HepG2 (cell line): ENCODE results near the gene BCO2. TPM values are rescaled to one million over a fixed set of nuclear protein-coding genes. Genes with fewer than 3 reads are reported as not detected.
A peak's percentile ranks its signal among the peaks of the same experiment; 100 is the strongest.

Source experiments
- FOXK1 ChIP-seq: sonication (generic); formaldehyde crosslinking; IDR thresholded peaks from 2 replicates; pipeline ENCODE4 v1.4.0; 2020; ENCODE audit warnings: low read depth, missing genetic modification reagents, borderline replicate concordance
- HOXA3 ChIP-seq: sonication (generic); formaldehyde crosslinking; IDR thresholded peaks from 2 replicates; pipeline ENCODE4 v1.5.0; 2020; ENCODE audit warnings: missing genetic modification reagents
- IRF2 ChIP-seq: IDR thresholded peaks from 2 replicates; pipeline ENCODE4 v1.6.1; 2018; ENCODE audit warnings: missing genetic modification reagents, missing compliant biosample characterization
- MAFF ChIP-seq: IDR thresholded peaks from 2 replicates; pipeline ENCODE4 v1.6.1; 2011; ENCODE audit warnings: low read depth, low read length, improper control_type of control experiment
- NFIC ChIP-seq: IDR thresholded peaks from 2 replicates; pipeline ENCODE4 v1.6.1; 2012; ENCODE audit warnings: mild to moderate bottlenecking, low read length, inconsistent platforms
- SKI ChIP-seq: fragments of 450-650 bp; IDR thresholded peaks from one replicate; pipeline ENCODE4 v1.6.1; 2018; ENCODE audit warnings: mild to moderate bottlenecking; ENCODE audit not compliant: partially characterized antibody
- polyA plus RNA-seq, 8 experiments: library from polyadenylated mRNA; depleted of rRNA in 3 of 8; stranded (reverse) in 7 of 8; unstranded in 1 of 8; fragments of >200 nt; fragmentation: Illumina TruSeq in 4 of 8; extraction: Trizol in 4 of 8; gene quantifications; 2 replicates each; pipeline versions ENCODE4 v1.2.1 to v1.2.3, GENCODE V29; 2011 to 2016; ENCODE audit warnings: low read depth in 4 of 8, missing spikeins in 1 of 8, mixed read lengths in 1 of 8; ENCODE audit not compliant: insufficient read depth in 1 of 8
- total RNA-seq, 5 experiments: library from RNA; depleted of rRNA; stranded (reverse); fragments of >200 nt; fragmentation: Illumina TruSeq; extraction: Trizol; gene quantifications; 2 replicates each; pipeline ENCODE4 v1.2.3, GENCODE V29; 2016; ENCODE audit warnings: low read depth in 1 of 5
- TF ChIP-seq, protein P1 (sequence below): IDR thresholded peaks from 2 replicates; pipeline ENCODE4 v1.4.0; 2020; ENCODE audit warnings: mild to moderate bottlenecking, missing genetic modification reagents
- TF ChIP-seq, protein P2 (sequence below): sonication (generic); formaldehyde crosslinking; IDR thresholded peaks from 2 replicates; pipeline ENCODE4 v1.4.0; 2020; ENCODE audit warnings: missing genetic modification reagents
- TF ChIP-seq, protein P3 (sequence below): sonication (generic); IDR thresholded peaks from 2 replicates; pipeline ENCODE4 v1.6.1; 2016; ENCODE audit warnings: low read depth, borderline replicate concordance
- TF ChIP-seq, protein P4 (sequence below): sonication (generic); formaldehyde crosslinking; conservative IDR thresholded peaks from 2 replicates; pipeline ENCODE4 v1.4.0; 2020; ENCODE audit warnings: missing genetic modification reagents
- TF ChIP-seq, protein P5 (sequence below): IDR thresholded peaks from 2 replicates; pipeline ENCODE4 v1.6.1; 2016; ENCODE audit warnings: low read depth
- TF ChIP-seq, protein P6 (sequence below): IDR thresholded peaks from 2 replicates; pipeline ENCODE4 v1.6.1; 2016; ENCODE audit warnings: missing compliant biosample characterization, missing genetic modification reagents, borderline replicate concordance
- TF ChIP-seq, protein P7 (sequence below): sonication (generic); formaldehyde crosslinking; IDR thresholded peaks from 2 replicates; pipeline ENCODE4 v1.5.1; 2020; ENCODE audit warnings: mild to moderate bottlenecking, missing genetic modification reagents, borderline replicate concordance
- TF ChIP-seq, protein P8 (sequence below): sonication (generic); formaldehyde crosslinking; IDR thresholded peaks from 2 replicates; pipeline ENCODE4 v1.4.0; 2020; ENCODE audit warnings: missing genetic modification reagents

Gene BCO2
- total and polyA plus RNA-seq, 2 of the 13 experiments (the other 11 are each of a cell fraction or from before 2014, with no cell fraction given): 0.38 to 0.58 TPM

DNA sequence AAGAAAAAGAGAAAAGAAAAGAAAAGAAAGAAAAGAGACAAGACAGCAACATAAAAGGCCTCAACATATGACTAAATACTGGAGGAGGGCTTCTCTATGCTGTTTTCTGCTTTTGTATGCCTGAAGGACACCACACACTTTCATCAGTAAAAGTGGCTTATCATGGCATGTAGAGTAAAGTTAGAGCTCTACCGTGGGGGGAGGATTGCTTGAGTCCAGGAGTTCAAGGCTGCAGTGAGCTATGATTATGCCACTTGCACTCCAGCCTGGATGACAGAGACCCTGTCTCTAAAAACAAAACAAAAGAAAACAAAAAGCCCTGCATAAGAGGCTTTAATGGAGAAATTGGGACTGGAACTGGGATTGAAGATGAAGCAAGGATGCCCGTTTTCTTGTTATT is 56.6 kb downstream of the BCO2 start (continued):
- TF ChIP-seq, protein P1, sequence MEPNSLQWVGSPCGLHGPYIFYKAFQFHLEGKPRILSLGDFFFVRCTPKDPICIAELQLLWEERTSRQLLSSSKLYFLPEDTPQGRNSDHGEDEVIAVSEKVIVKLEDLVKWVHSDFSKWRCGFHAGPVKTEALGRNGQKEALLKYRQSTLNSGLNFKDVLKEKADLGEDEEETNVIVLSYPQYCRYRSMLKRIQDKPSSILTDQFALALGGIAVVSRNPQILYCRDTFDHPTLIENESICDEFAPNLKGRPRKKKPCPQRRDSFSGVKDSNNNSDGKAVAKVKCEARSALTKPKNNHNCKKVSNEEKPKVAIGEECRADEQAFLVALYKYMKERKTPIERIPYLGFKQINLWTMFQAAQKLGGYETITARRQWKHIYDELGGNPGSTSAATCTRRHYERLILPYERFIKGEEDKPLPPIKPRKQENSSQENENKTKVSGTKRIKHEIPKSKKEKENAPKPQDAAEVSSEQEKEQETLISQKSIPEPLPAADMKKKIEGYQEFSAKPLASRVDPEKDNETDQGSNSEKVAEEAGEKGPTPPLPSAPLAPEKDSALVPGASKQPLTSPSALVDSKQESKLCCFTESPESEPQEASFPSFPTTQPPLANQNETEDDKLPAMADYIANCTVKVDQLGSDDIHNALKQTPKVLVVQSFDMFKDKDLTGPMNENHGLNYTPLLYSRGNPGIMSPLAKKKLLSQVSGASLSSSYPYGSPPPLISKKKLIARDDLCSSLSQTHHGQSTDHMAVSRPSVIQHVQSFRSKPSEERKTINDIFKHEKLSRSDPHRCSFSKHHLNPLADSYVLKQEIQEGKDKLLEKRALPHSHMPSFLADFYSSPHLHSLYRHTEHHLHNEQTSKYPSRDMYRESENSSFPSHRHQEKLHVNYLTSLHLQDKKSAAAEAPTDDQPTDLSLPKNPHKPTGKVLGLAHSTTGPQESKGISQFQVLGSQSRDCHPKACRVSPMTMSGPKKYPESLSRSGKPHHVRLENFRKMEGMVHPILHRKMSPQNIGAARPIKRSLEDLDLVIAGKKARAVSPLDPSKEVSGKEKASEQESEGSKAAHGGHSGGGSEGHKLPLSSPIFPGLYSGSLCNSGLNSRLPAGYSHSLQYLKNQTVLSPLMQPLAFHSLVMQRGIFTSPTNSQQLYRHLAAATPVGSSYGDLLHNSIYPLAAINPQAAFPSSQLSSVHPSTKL (CRISPR knock-in tag): peak; percentile 66
- 0 out of 2 replicates have a peak, but pooled peaks have one; percentile 18 for TF ChIP-seq IRF2 (CRISPR knock-in tag)
- TF ChIP-seq, protein P2, sequence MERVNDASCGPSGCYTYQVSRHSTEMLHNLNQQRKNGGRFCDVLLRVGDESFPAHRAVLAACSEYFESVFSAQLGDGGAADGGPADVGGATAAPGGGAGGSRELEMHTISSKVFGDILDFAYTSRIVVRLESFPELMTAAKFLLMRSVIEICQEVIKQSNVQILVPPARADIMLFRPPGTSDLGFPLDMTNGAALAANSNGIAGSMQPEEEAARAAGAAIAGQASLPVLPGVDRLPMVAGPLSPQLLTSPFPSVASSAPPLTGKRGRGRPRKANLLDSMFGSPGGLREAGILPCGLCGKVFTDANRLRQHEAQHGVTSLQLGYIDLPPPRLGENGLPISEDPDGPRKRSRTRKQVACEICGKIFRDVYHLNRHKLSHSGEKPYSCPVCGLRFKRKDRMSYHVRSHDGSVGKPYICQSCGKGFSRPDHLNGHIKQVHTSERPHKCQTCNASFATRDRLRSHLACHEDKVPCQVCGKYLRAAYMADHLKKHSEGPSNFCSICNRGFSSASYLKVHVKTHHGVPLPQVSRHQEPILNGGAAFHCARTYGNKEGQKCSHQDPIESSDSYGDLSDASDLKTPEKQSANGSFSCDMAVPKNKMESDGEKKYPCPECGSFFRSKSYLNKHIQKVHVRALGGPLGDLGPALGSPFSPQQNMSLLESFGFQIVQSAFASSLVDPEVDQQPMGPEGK (CRISPR knock-in tag): peak; percentile 52; the same call in 1 of the 2 replicates
- no peak; the same call in 1 of the 2 replicates for TF ChIP-seq FOXK1
- TF ChIP-seq, protein P3, sequence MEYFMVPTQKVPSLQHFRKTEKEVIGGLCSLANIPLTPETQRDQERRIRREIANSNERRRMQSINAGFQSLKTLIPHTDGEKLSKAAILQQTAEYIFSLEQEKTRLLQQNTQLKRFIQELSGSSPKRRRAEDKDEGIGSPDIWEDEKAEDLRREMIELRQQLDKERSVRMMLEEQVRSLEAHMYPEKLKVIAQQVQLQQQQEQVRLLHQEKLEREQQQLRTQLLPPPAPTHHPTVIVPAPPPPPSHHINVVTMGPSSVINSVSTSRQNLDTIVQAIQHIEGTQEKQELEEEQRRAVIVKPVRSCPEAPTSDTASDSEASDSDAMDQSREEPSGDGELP: no peak
- TF ChIP-seq, protein P4, sequence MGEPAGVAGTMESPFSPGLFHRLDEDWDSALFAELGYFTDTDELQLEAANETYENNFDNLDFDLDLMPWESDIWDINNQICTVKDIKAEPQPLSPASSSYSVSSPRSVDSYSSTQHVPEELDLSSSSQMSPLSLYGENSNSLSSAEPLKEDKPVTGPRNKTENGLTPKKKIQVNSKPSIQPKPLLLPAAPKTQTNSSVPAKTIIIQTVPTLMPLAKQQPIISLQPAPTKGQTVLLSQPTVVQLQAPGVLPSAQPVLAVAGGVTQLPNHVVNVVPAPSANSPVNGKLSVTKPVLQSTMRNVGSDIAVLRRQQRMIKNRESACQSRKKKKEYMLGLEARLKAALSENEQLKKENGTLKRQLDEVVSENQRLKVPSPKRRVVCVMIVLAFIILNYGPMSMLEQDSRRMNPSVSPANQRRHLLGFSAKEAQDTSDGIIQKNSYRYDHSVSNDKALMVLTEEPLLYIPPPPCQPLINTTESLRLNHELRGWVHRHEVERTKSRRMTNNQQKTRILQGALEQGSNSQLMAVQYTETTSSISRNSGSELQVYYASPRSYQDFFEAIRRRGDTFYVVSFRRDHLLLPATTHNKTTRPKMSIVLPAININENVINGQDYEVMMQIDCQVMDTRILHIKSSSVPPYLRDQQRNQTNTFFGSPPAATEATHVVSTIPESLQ: no peak
- no peak for TF ChIP-seq NFIC
- TF ChIP-seq MAFF: no peak
- TF ChIP-seq, protein P5, sequence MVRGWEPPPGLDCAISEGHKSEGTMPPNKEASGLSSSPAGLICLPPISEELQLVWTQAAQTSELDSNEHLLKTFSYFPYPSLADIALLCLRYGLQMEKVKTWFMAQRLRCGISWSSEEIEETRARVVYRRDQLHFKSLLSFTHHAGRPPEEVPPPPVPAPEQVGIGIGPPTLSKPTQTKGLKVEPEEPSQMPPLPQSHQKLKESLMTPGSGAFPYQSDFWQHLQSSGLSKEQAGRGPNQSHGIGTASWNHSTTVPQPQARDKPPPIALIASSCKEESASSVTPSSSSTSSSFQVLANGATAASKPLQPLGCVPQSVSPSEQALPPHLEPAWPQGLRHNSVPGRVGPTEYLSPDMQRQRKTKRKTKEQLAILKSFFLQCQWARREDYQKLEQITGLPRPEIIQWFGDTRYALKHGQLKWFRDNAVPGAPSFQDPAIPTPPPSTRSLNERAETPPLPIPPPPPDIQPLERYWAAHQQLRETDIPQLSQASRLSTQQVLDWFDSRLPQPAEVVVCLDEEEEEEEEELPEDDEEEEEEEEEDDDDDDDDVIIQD (CRISPR knock-in tag): 0 out of 2 replicates have a peak, but pooled peaks have one; percentile 42
- TF ChIP-seq, protein P6, sequence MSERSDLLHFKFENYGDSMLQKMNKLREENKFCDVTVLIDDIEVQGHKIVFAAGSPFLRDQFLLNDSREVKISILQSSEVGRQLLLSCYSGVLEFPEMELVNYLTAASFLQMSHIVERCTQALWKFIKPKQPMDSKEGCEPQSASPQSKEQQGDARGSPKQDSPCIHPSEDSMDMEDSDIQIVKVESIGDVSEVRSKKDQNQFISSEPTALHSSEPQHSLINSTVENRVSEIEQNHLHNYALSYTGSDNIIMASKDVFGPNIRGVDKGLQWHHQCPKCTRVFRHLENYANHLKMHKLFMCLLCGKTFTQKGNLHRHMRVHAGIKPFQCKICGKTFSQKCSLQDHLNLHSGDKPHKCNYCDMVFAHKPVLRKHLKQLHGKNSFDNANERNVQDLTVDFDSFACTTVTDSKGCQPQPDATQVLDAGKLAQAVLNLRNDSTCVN: no peak
- TF ChIP-seq SKI: no peak
- peak; percentile 17; the same call in 1 of the 2 replicates for TF ChIP-seq HOXA3 (CRISPR knock-in tag)
- TF ChIP-seq, protein P7, sequence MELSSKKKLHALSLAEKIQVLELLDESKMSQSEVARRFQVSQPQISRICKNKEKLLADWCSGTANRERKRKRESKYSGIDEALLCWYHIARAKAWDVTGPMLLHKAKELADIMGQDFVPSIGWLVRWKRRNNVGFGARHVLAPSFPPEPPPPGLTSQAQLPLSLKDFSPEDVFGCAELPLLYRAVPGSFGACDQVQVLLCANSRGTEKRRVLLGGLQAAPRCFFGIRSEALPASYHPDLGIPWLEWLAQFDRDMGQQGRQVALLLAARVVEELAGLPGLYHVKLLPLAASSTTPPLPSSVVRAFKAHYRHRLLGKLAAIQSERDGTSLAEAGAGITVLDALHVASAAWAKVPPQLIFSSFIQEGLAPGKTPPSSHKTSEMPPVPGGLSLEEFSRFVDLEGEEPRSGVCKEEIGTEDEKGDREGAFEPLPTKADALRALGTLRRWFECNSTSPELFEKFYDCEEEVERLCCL (CRISPR knock-in tag): no peak
- TF ChIP-seq, protein P8, sequence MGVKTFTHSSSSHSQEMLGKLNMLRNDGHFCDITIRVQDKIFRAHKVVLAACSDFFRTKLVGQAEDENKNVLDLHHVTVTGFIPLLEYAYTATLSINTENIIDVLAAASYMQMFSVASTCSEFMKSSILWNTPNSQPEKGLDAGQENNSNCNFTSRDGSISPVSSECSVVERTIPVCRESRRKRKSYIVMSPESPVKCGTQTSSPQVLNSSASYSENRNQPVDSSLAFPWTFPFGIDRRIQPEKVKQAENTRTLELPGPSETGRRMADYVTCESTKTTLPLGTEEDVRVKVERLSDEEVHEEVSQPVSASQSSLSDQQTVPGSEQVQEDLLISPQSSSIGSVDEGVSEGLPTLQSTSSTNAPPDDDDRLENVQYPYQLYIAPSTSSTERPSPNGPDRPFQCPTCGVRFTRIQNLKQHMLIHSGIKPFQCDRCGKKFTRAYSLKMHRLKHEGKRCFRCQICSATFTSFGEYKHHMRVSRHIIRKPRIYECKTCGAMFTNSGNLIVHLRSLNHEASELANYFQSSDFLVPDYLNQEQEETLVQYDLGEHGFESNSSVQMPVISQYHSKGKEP (CRISPR knock-in tag): no peak
